Skeletal muscle tissue (tissue), 4 donors: ENCODE data around the gene IGHMBP2. TPM values are rescaled to one million over a fixed set of nuclear protein-coding genes. Genes with fewer than 3 reads are reported as not detected.

Experiments used
- H3K27ac ChIP-seq: one replicate; pipeline ENCODE4 v1.7.0; 2013; ENCODE audit warnings: mild to moderate bottlenecking, low read depth, low read length, inconsistent platforms
- H3K27me3 ChIP-seq, 3 donors: one replicate each; pipeline ENCODE4 v1.7.0; 2013; ENCODE audit warnings: low read length in 3 of 3; ENCODE audit not compliant: control insufficient read depth in 3 of 3, insufficient read depth in 3 of 3
- H3K36me3 ChIP-seq, 3 donors: one replicate each; pipeline ENCODE4 v1.7.0; 2013; ENCODE audit warnings: low read length in 3 of 3; ENCODE audit not compliant: control insufficient read depth in 3 of 3, insufficient read depth in 3 of 3
- H3K4me1 ChIP-seq, 3 donors: one replicate each; pipeline ENCODE4 v1.7.0; 2013; ENCODE audit warnings: low read length in 3 of 3, mild to moderate bottlenecking in 3 of 3; ENCODE audit not compliant: control insufficient read depth in 3 of 3, insufficient read depth in 3 of 3
- H3K4me3 ChIP-seq, 3 donors: one replicate each; pipeline ENCODE4 v1.7.0; 2013; ENCODE audit warnings: low read length in 3 of 3
- H3K9ac ChIP-seq, 3 donors: one replicate each; pipeline ENCODE4 v1.7.0; 2013; ENCODE audit warnings: low read length in 3 of 3, mild to moderate bottlenecking in 3 of 3, moderate library complexity in 2 of 3, low read depth in 1 of 3
- H3K9me3 ChIP-seq, 3 donors: one replicate each; pipeline ENCODE4 v1.7.0; 2013; ENCODE audit warnings: low read length in 3 of 3; ENCODE audit not compliant: control insufficient read depth in 3 of 3
- total RNA-seq: library from RNA; depleted of rRNA; stranded (reverse); fragments of >200 nt; gene quantifications from one replicate; pipeline ENCODE4 v1.2.3, GENCODE V29; 2014
- donor health status: Osteomylitis.

The IGHMBP2 gene
- total RNA-seq, 1 donor from 2014 or later = 11.0 TPM

GRCh38 chr11:68978626-68978930 is 74.9 kb downstream of the IGHMBP2 start:
- no peak overlapping the region for H3K9ac ChIP-seq
- H3K36me3 ChIP-seq = no peaks in the 10 kb centered on the region
- H3K27ac ChIP-seq = no peak overlapping the region
- H3K9me3 ChIP-seq = no peaks in the 10 kb centered on the region
- no peak overlapping the region for H3K4me3 ChIP-seq
- H3K27me3 ChIP-seq = peaks cover 8 to 21% (median 17%) of the 10 kb centered on the region in 3 donors
- peaks cover 5 to 16% (median 14%) of the 10 kb centered on the region in 3 donors for H3K4me1 ChIP-seq

GRCh38 chr11:68978931-68979594 is 75.4 kb downstream of the IGHMBP2 start:
- Histone ChIP-seq H3K9me3 (no peaks in the 10 kb centered on the region), H3K4me1 (peaks cover 5 to 16% (median 14%) of the 10 kb centered on the region in 3 donors), H3K36me3 (no peaks in the 10 kb centered on the region), H3K27me3 (peaks cover 8 to 21% (median 17%) of the 10 kb centered on the region in 3 donors), H3K4me3 (no peak overlapping the region), H3K9ac (no peak overlapping the region), H3K27ac (no peak overlapping the region)

GRCh38 chr11:68979931-68980775 is 76.5 kb downstream of the IGHMBP2 start:
- Histone ChIP-seq H3K9me3 (no peaks in the 10 kb centered on the region), H3K4me1 (peaks cover 5 to 16% (median 14%) of the 10 kb centered on the region in 3 donors), H3K27ac (no peak overlapping the region), H3K36me3 (no peaks in the 10 kb centered on the region), H3K27me3 (peaks cover 8 to 21% (median 17%) of the 10 kb centered on the region in 3 donors), H3K9ac (no peak overlapping the region), H3K4me3 (no peak overlapping the region)

GRCh38 chr11:68980776-68981065 is 77.0 kb downstream of the IGHMBP2 start, which contains the start of gene MRGPRD:
Gene MRGPRD (minus strand): TSS chr11:68980986. CDS start chr11:68980986, 0 bp downstream.
- Histone ChIP-seq H3K4me1 (peaks cover 5 to 16% (median 14%) of the 10 kb centered on the region in 3 donors), H3K27me3 (peaks cover 8 to 21% (median 17%) of the 10 kb centered on the region in 3 donors), H3K9me3 (no peaks in the 10 kb centered on the region), H3K36me3 (no peaks in the 10 kb centered on the region), H3K4me3 (no peak within 1 kb of the TSS), H3K27ac (no peak within 1 kb of the TSS), H3K9ac (no peak within 1 kb of the TSS)

GRCh38 chr11:68982134-68982533 is 78.4 kb downstream of the IGHMBP2 start:
- Histone ChIP-seq H3K9ac (no peak overlapping the region), H3K9me3 (no peaks in the 10 kb centered on the region), H3K4me1 (peaks cover 5 to 12% (median 11%) of the 10 kb centered on the region in 3 donors), H3K27me3 (peaks cover 8 to 21% (median 17%) of the 10 kb centered on the region in 3 donors), H3K4me3 (no peak overlapping the region), H3K36me3 (no peaks in the 10 kb centered on the region), H3K27ac (no peak overlapping the region)

- Histone ChIP-seq H3K36me3 (no peaks in the 10 kb centered on the region), H3K9me3 (no peaks in the 10 kb centered on the region), H3K4me3 (no peak overlapping the region), H3K9ac (no peak overlapping the region), H3K4me1 (peaks cover 3 to 6% (median 5%) of the 10 kb centered on the region in 3 donors), H3K27me3 (peaks cover 8 to 14% (median 12%) of the 10 kb centered on the region in 3 donors), H3K27ac (no peak overlapping the region)
Measured at GRCh38 chr11:68983801-68984200, 80.1 kb downstream of the IGHMBP2 start.

- Histone ChIP-seq H3K27ac (no peak overlapping the region), H3K9ac (no peak overlapping the region), H3K4me3 (no peak overlapping the region), H3K4me1 (no peaks in the 10 kb centered on the region), H3K36me3 (no peaks in the 10 kb centered on the region), H3K9me3 (no peaks in the 10 kb centered on the region), H3K27me3 (peaks cover 2 to 11% (median 8%) of the 10 kb centered on the region in 3 donors)
Measured at GRCh38 chr11:68987211-68987610, 83.5 kb downstream of the IGHMBP2 start.

- Histone ChIP-seq H3K9ac (no peak overlapping the region), H3K4me1 (no peaks in the 10 kb centered on the region), H3K36me3 (no peaks in the 10 kb centered on the region), H3K9me3 (no peaks in the 10 kb centered on the region), H3K27ac (no peak overlapping the region), H3K27me3 (peaks cover 7 to 15% (median 15%) of the 10 kb centered on the region in 3 donors), H3K4me3 (no peak overlapping the region)
Measured at GRCh38 chr11:68988491-68988890, 84.8 kb downstream of the IGHMBP2 start.
